HEK293 (cell line): ENCODE results near the gene ISM1.

Source experiments
- CTCF ChIA-PET: fragments of 350-600 bp; formaldehyde crosslinking; extraction: SDS; loops from one replicate; lab custom pipeline; 2021; ENCODE audit warnings: antibody characterized with exemption; lab: Yijun Ruan, JAX
- POLR2A ChIA-PET: fragments of 300-600 bp; formaldehyde crosslinking; extraction: SDS; loops from one replicate; lab custom pipeline; 2020; ENCODE audit warnings: antibody characterized with exemption, inconsistent platforms; lab: Yijun Ruan, JAX
- H3K27ac ChIP-seq: fragments of 200-500 bp; sonication (Bioruptor generic); 2 replicates; pipeline ENCODE4 v1.5.1; 2014; ENCODE audit warnings: low read depth, low read length, control low read depth, inconsistent platforms; ENCODE audit errors: extremely low read depth
- H3K36me3 ChIP-seq, 2 experiments: fragments of 200-500 bp in 1 of 2; sonication (Bioruptor generic) in 1 of 2; 1 replicate in 1 of 2; 2 replicates in 1 of 2; pipeline ENCODE4 v1.5.1; 2014 to 2017; ENCODE audit warnings: inconsistent platforms in 2 of 2, low read length in 2 of 2; ENCODE audit not compliant: control insufficient read depth in 2 of 2, insufficient read depth in 1 of 2
- H3K4me1 ChIP-seq: fragments of 200-500 bp; sonication (Bioruptor generic); 2 replicates; pipeline ENCODE4 v1.5.1; 2014; ENCODE audit warnings: mild to moderate bottlenecking, low read length, inconsistent platforms; ENCODE audit not compliant: control insufficient read depth, insufficient read depth
- H3K4me3 ChIP-seq: 2 replicates; pipeline ENCODE4 v1.5.1; 2011; ENCODE audit warnings: low read depth, mild to moderate bottlenecking, control low read depth, low read length, moderate library complexity
- H3K9me3 ChIP-seq: fragments of 200-500 bp; sonication (Bioruptor generic); 2 replicates; pipeline ENCODE4 v1.5.1; 2014; ENCODE audit warnings: low read depth, low read length, inconsistent platforms; ENCODE audit not compliant: control insufficient read depth, insufficient read depth
- GLIS2 ChIP-seq: fragments of 450-650 bp; formaldehyde crosslinking; IDR thresholded peaks from 2 replicates; pipeline ENCODE4 v1.5.1; 2016; ENCODE audit warnings: missing biosample characterization, missing genetic modification characterization
- MYNN ChIP-seq: fragments of 450-650 bp; formaldehyde crosslinking; IDR thresholded peaks from 2 replicates; pipeline ENCODE4 v1.5.1; 2016; ENCODE audit warnings: missing biosample characterization, missing genetic modification characterization, borderline replicate concordance
- PRDM1 ChIP-seq: fragments of 450-650 bp; formaldehyde crosslinking; IDR thresholded peaks from 2 replicates; pipeline ENCODE4; 2016; ENCODE audit warnings: missing biosample characterization, missing genetic modification characterization
- TRIM28 ChIP-seq: IDR thresholded peaks from 2 replicates; pipeline ENCODE4 v1.6.1; 2011; ENCODE audit warnings: low read length, control low read depth, borderline replicate concordance
- ZBTB48 ChIP-seq: fragments of 450-650 bp; formaldehyde crosslinking; IDR thresholded peaks from 2 replicates; pipeline ENCODE4 v1.5.1; 2016; ENCODE audit warnings: missing biosample characterization, missing genetic modification characterization
- ZFP3 ChIP-seq: fragments of 450-650 bp; formaldehyde crosslinking; IDR thresholded peaks from 2 replicates; pipeline ENCODE4 v1.5.1; 2016; ENCODE audit warnings: low read depth, missing biosample characterization, missing genetic modification characterization
- ZNF10 ChIP-seq: fragments of 450-650 bp; formaldehyde crosslinking; IDR thresholded peaks from 2 replicates; pipeline ENCODE4 v1.5.1; 2017; ENCODE audit warnings: missing biosample characterization, missing genetic modification characterization
- ZNF114 ChIP-seq: fragments of 450-650 bp; formaldehyde crosslinking; IDR thresholded peaks from 2 replicates; pipeline ENCODE4 v1.5.0; 2017; ENCODE audit warnings: missing biosample characterization, missing genetic modification characterization
- ZNF174 ChIP-seq: fragments of 450-650 bp; formaldehyde crosslinking; IDR thresholded peaks from 2 replicates; pipeline ENCODE4 v1.5.0; 2017; ENCODE audit warnings: missing biosample characterization, mild to moderate bottlenecking, missing genetic modification characterization
- ZNF223 ChIP-seq: fragments of 450-650 bp; formaldehyde crosslinking; IDR thresholded peaks from 2 replicates; pipeline ENCODE4 v1.5.1; 2016; ENCODE audit warnings: missing biosample characterization, missing genetic modification characterization
- ZNF302 ChIP-seq: fragments of 450-650 bp; formaldehyde crosslinking; IDR thresholded peaks from 2 replicates; pipeline ENCODE4 v1.5.1; 2016; ENCODE audit warnings: missing biosample characterization, missing genetic modification characterization, low read depth
- ZNF596 ChIP-seq: fragments of 450-650 bp; IDR thresholded peaks from 2 replicates; pipeline ENCODE4 v1.5.0; 2018; ENCODE audit warnings: missing biosample characterization, mild to moderate bottlenecking, missing genetic modification characterization, moderate library complexity
- ZNF707 ChIP-seq: fragments of 450-650 bp; formaldehyde crosslinking; IDR thresholded peaks from 2 replicates; pipeline ENCODE4 v1.5.1; 2016; ENCODE audit warnings: missing biosample characterization, missing genetic modification characterization
- ZNF76 ChIP-seq: fragments of 450-650 bp; formaldehyde crosslinking; IDR thresholded peaks from 2 replicates; pipeline ENCODE4; 2016; ENCODE audit warnings: low read depth, missing biosample characterization, missing genetic modification characterization, borderline replicate concordance
- ZNF776 ChIP-seq: fragments of 450-650 bp; formaldehyde crosslinking; IDR thresholded peaks from 2 replicates; pipeline ENCODE4 v1.5.0; 2017; ENCODE audit warnings: missing biosample characterization, missing genetic modification characterization, borderline replicate concordance
- TF ChIP-seq, protein P1 (sequence below): fragments of 450-650 bp; formaldehyde crosslinking; IDR thresholded peaks from 2 replicates; pipeline ENCODE4 v1.5.1; 2016; ENCODE audit warnings: missing biosample characterization, missing genetic modification characterization
- TF ChIP-seq, protein P2 (sequence below): fragments of 450-650 bp; formaldehyde crosslinking; IDR thresholded peaks from 2 replicates; pipeline ENCODE4 v1.5.1; 2016; ENCODE audit warnings: missing biosample characterization, missing genetic modification characterization, borderline replicate concordance
- TF ChIP-seq, protein P3 (sequence below): fragments of 450-650 bp; formaldehyde crosslinking; IDR thresholded peaks from 2 replicates; pipeline ENCODE4 v1.5.1; 2016; ENCODE audit warnings: missing biosample characterization, missing genetic modification characterization
- TF ChIP-seq, protein P4 (sequence below): fragments of 450-650 bp; formaldehyde crosslinking; IDR thresholded peaks from 2 replicates; pipeline ENCODE4 v1.5.1; 2017; ENCODE audit warnings: missing biosample characterization, missing genetic modification characterization
- TF ChIP-seq, protein P5 (sequence below): fragments of 450-650 bp; formaldehyde crosslinking; IDR thresholded peaks from 2 replicates; pipeline ENCODE4 v1.5.1; 2016; ENCODE audit warnings: missing biosample characterization, missing genetic modification characterization

ISM1 gene

DNA sequence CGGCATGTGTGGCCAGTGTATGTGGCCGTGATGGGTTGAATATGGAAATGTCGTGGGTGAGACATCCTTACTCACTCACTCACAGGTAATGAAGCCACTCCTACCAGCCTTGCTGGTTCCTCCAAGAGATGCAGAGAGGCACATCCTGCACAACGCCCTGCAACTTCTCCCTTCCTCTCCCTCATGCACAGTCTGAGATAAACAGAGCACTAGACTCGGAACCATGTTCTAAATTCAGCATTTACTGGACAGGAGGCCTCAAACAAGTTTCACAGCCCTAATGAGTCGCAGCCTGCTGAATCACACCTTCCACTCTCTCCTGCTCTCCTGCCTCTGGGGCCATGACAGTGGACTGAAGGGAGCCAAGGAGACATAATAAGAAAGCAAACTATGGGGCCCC lies 91.2 kb downstream of the ISM1 start:
- no peaks in the 10 kb centered on the region for H3K9me3 ChIP-seq
- CTCF ChIA-PET: interaction anchor here (2.2 kb wide), 1 partner anchor 10 kb away, joined by 13 read pairs; no protein-coding TSS in a partner anchor
- no peak for TF ChIP-seq ZNF114
- no peak for TF ChIP-seq ZNF707 (tag by site-specific recombination)
- no peak for TF ChIP-seq TRIM28
- no peak for TF ChIP-seq ZNF302 (tag by site-specific recombination)
- TF ChIP-seq, all 188 proteins: peak for 0
- Histone ChIP-seq H3K4me3 (no peak overlapping the region), H3K27ac (no peak overlapping the region), H3K36me3 (no peaks in the 10 kb centered on the region), H3K4me1 (no peaks in the 10 kb centered on the region)
- POLR2A ChIA-PET: no interaction called here

DNA sequence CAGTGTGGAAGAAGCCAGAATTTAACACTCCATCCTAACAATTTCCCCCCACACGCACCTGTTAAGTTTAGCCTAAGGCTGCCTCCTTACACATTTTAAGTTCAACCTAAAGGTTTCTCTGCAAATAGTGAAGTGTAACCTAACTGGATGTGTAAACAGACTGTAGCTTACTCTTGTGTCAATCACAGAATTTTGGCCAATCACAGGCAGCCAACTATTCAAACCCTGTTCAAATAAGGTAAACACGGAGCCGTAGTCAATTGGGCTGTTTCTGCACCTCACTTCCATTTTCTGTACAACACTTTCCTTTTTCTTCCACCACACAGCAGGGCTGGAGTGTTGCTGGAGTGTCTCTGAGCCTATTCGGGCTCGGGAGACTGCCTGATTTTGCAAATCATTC lies 92.1 kb downstream of the ISM1 start:
- TF ChIP-seq, protein P1, sequence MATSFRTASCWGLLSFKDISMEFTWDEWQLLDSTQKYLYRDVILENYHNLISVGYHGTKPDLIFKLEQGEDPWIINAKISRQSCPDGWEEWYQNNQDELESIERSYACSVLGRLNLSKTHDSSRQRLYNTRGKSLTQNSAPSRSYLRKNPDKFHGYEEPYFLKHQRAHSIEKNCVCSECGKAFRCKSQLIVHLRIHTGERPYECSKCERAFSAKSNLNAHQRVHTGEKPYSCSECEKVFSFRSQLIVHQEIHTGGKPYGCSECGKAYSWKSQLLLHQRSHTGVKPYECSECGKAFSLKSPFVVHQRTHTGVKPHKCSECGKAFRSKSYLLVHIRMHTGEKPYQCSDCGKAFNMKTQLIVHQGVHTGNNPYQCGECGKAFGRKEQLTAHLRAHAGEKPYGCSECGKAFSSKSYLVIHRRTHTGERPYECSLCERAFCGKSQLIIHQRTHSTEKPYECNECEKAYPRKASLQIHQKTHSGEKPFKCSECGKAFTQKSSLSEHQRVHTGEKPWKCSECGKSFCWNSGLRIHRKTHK (tag by site-specific recombination): no peak
- TF ChIP-seq, protein P2, sequence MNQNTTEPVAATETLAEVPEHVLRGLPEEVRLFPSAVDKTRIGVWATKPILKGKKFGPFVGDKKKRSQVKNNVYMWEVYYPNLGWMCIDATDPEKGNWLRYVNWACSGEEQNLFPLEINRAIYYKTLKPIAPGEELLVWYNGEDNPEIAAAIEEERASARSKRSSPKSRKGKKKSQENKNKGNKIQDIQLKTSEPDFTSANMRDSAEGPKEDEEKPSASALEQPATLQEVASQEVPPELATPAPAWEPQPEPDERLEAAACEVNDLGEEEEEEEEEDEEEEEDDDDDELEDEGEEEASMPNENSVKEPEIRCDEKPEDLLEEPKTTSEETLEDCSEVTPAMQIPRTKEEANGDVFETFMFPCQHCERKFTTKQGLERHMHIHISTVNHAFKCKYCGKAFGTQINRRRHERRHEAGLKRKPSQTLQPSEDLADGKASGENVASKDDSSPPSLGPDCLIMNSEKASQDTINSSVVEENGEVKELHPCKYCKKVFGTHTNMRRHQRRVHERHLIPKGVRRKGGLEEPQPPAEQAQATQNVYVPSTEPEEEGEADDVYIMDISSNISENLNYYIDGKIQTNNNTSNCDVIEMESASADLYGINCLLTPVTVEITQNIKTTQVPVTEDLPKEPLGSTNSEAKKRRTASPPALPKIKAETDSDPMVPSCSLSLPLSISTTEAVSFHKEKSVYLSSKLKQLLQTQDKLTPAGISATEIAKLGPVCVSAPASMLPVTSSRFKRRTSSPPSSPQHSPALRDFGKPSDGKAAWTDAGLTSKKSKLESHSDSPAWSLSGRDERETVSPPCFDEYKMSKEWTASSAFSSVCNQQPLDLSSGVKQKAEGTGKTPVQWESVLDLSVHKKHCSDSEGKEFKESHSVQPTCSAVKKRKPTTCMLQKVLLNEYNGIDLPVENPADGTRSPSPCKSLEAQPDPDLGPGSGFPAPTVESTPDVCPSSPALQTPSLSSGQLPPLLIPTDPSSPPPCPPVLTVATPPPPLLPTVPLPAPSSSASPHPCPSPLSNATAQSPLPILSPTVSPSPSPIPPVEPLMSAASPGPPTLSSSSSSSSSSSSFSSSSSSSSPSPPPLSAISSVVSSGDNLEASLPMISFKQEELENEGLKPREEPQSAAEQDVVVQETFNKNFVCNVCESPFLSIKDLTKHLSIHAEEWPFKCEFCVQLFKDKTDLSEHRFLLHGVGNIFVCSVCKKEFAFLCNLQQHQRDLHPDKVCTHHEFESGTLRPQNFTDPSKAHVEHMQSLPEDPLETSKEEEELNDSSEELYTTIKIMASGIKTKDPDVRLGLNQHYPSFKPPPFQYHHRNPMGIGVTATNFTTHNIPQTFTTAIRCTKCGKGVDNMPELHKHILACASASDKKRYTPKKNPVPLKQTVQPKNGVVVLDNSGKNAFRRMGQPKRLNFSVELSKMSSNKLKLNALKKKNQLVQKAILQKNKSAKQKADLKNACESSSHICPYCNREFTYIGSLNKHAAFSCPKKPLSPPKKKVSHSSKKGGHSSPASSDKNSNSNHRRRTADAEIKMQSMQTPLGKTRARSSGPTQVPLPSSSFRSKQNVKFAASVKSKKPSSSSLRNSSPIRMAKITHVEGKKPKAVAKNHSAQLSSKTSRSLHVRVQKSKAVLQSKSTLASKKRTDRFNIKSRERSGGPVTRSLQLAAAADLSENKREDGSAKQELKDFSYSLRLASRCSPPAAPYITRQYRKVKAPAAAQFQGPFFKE (tag by site-specific recombination): no peak
- TF ChIP-seq ZNF174 (tag by site-specific recombination): no peak
- no peak for TF ChIP-seq ZNF76
- no peak for TF ChIP-seq ZNF596
- no peak for TF ChIP-seq PRDM1 (tag by site-specific recombination)
- TF ChIP-seq ZBTB48 (tag by site-specific recombination): no peak
- TF ChIP-seq, protein P3, sequence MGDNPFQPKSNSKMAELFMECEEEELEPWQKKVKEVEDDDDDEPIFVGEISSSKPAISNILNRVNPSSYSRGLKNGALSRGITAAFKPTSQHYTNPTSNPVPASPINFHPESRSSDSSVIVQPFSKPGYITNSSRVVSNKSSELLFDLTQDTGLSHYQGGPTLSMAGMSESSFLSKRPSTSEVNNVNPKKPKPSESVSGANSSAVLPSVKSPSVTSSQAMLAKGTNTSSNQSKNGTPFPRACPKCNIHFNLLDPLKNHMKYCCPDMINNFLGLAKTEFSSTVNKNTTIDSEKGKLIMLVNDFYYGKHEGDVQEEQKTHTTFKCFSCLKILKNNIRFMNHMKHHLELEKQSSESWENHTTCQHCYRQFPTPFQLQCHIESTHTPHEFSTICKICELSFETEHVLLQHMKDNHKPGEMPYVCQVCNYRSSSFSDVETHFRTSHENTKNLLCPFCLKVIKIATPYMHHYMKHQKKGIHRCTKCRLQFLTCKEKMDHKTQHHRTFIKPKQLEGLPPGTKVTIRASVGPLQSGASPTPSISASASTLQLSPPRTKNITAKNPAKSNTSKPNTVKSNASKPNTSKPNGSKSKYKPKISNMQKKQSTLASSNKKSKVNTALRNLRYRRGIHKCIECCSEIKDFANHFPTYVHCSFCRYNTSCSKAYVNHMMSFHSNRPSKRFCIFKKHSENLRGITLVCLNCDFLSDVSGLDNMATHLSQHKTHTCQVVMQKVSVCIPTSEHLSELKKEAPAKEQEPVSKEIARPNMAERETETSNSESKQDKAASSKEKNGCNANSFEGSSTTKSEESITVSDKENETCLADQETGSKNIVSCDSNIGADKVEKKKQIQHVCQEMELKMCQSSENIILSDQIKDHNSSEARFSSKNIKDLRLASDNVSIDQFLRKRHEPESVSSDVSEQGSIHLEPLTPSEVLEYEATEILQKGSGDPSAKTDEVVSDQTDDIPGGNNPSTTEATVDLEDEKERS (tag by site-specific recombination): no peak
- TF ChIP-seq MYNN: no peak
- TF ChIP-seq, protein P4, sequence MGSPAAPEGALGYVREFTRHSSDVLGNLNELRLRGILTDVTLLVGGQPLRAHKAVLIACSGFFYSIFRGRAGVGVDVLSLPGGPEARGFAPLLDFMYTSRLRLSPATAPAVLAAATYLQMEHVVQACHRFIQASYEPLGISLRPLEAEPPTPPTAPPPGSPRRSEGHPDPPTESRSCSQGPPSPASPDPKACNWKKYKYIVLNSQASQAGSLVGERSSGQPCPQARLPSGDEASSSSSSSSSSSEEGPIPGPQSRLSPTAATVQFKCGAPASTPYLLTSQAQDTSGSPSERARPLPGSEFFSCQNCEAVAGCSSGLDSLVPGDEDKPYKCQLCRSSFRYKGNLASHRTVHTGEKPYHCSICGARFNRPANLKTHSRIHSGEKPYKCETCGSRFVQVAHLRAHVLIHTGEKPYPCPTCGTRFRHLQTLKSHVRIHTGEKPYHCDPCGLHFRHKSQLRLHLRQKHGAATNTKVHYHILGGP: no peak
- TF ChIP-seq GLIS2 (tag by site-specific recombination): no peak
- no peak for TF ChIP-seq ZNF10 (tag by site-specific recombination)
- TF ChIP-seq ZNF776: no peak
- TF ChIP-seq, protein P5, sequence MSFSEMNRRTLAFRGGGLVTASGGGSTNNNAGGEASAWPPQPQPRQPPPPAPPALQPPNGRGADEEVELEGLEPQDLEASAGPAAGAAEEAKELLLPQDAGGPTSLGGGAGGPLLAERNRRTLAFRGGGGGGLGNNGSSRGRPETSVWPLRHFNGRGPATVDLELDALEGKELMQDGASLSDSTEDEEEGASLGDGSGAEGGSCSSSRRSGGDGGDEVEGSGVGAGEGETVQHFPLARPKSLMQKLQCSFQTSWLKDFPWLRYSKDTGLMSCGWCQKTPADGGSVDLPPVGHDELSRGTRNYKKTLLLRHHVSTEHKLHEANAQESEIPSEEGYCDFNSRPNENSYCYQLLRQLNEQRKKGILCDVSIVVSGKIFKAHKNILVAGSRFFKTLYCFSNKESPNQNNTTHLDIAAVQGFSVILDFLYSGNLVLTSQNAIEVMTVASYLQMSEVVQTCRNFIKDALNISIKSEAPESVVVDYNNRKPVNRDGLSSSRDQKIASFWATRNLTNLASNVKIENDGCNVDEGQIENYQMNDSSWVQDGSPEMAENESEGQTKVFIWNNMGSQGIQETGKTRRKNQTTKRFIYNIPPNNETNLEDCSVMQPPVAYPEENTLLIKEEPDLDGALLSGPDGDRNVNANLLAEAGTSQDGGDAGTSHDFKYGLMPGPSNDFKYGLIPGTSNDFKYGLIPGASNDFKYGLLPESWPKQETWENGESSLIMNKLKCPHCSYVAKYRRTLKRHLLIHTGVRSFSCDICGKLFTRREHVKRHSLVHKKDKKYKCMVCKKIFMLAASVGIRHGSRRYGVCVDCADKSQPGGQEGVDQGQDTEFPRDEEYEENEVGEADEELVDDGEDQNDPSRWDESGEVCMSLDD (tag by site-specific recombination): no peak
- no peak for TF ChIP-seq ZNF223 (tag by site-specific recombination)
- no peak for TF ChIP-seq ZFP3 (tag by site-specific recombination)
- no peaks in the 10 kb centered on the region for H3K36me3 ChIP-seq
- H3K9me3 ChIP-seq: no peaks in the 10 kb centered on the region
- POLR2A ChIA-PET: no interaction called here
- H3K4me1 ChIP-seq: no peaks in the 10 kb centered on the region
- CTCF ChIA-PET: interaction anchor here (0.6 to 2.2 kb wide), 2 partner anchors 11 to 1077 kb away, joined by 3 to 13 read pairs; no protein-coding TSS in a partner anchor
- H3K4me3 ChIP-seq: no peak overlapping the region
- no peak overlapping the region for H3K27ac ChIP-seq
